Right renal cortex interstitium (tissue), 3 donors: ENCODE measurements around the gene TMEM98. TPM values are rescaled to one million over a fixed set of nuclear protein-coding genes. Genes with fewer than 3 reads are reported as not detected.
"Not testable (repeated sequence)": the region's sequence is repeated elsewhere in the genome, so short reads cannot be mapped to it uniquely, and the experiment has no call there.

Experiments used
- DNase-seq, 3 donors: peaks; one replicate each; pipeline ENCODE4 v3.0.0-alpha.2; 2013; ENCODE audit warnings: low read depth in 3 of 3, low spot score in 2 of 3
- polyA plus RNA-seq, 3 donors: library from polyadenylated mRNA; unstranded; fragments of 120-200 nt; gene quantifications; one replicate each; pipeline ENCODE4 v1.2.1, GENCODE V29; 2013; ENCODE audit not compliant: insufficient read length in 3 of 3

TMEM98 gene
- polyA plus RNA-seq, 3 donors, result 214 to 239 (median 228) TPM

- DNase-seq, result no peak
These were observed 13.6 kb downstream of the TMEM98 start for GRCh38 chr17:32941419-32942032.

GRCh38 chr17:32943206-32943605, 15.3 kb downstream of the TMEM98 start:
- DNase-seq, result no peak

- DNase-seq, result no peak
These were observed 15.8 kb downstream of the TMEM98 start for GRCh38 chr17:32943647-32944191.

- no peak for DNase-seq
These were observed 16.5 kb downstream of the TMEM98 start for GRCh38 chr17:32944248-32945020.

- DNase-seq, result no peak
These were observed 18.6 kb downstream of the TMEM98 start for GRCh38 chr17:32946375-32947135.

- no peak for DNase-seq
These were observed 19.8 kb downstream of the TMEM98 start for GRCh38 chr17:32947736-32948135.

GRCh38 chr17:32949181-32949580, 21.2 kb downstream of the TMEM98 start:
- no peak for DNase-seq

GRCh38 chr17:32952491-32952890, 24.5 kb downstream of the TMEM98 start:
- DNase-seq, result not testable (repeated sequence)

GRCh38 chr17:32953045-32953444, 25.1 kb downstream of the TMEM98 start:
- DNase-seq, result no peak

GRCh38 chr17:32953857-32954256, 25.9 kb downstream of the TMEM98 start:
- DNase-seq, result no peak

GRCh38 chr17:32954477-32954876, 26.5 kb downstream of the TMEM98 start:
- DNase-seq, result no peak

- DNase-seq, result no peak
These were observed 27.2 kb downstream of the TMEM98 start for GRCh38 chr17:32955155-32955554.

- no peak for DNase-seq
These were observed 28.5 kb downstream of the TMEM98 start for GRCh38 chr17:32956240-32956970.

- DNase-seq, result no peak
These were observed 30.5 kb downstream of the TMEM98 start for GRCh38 chr17:32958418-32958817.

- no peak for DNase-seq
These were observed 32.9 kb downstream of the TMEM98 start for GRCh38 chr17:32960815-32961214.

- no peak for DNase-seq
These were observed 34.4 kb downstream of the TMEM98 start for GRCh38 chr17:32962320-32962711.

- no peak for DNase-seq
These were observed 36.6 kb downstream of the TMEM98 start for GRCh38 chr17:32964541-32964940.

- not testable (repeated sequence) for DNase-seq
These were observed 41.3 kb downstream of the TMEM98 start for GRCh38 chr17:32969231-32969630.

- no peak for DNase-seq
These were observed 42.3 kb downstream of the TMEM98 start for GRCh38 chr17:32970281-32970680.

- no peak for DNase-seq
These were observed 43.2 kb downstream of the TMEM98 start for GRCh38 chr17:32971171-32971570.

- DNase-seq, result no peak
These were observed 48.2 kb downstream of the TMEM98 start for GRCh38 chr17:32976131-32976530.
